Mucosa of descending colon (tissue), 3 donors: Measurements from ENCODE around the gene OPCML. TPM values are rescaled to one million over a fixed set of nuclear protein-coding genes. Genes with fewer than 3 reads are reported as not detected.

Experiments used
- ATAC-seq: fragments of 200-7000 bp; cut with Tn5 transposase; one replicate; pipeline ENCODE4 v1.9.1; 2020; ENCODE audit warnings: mild to moderate bottlenecking, moderate library complexity
- DNase-seq, 3 donors: peaks; one replicate each; pipeline ENCODE4 v3.0.0-alpha.2; 2020
- H3K36me3 ChIP-seq: fragments of 200-600 bp; one replicate; pipeline ENCODE4 v1.8.0; 2021; ENCODE audit warnings: low read depth, mild to moderate bottlenecking
- H3K4me1 ChIP-seq: fragments of 200-600 bp; one replicate; pipeline ENCODE4 v1.8.0; 2021; ENCODE audit warnings: low read depth, mild to moderate bottlenecking
- H3K4me3 ChIP-seq: fragments of 200-600 bp; one replicate; pipeline ENCODE4 v1.8.0; 2021; ENCODE audit warnings: mild to moderate bottlenecking
- H3K9me3 ChIP-seq: fragments of 200-600 bp; one replicate; pipeline ENCODE4 v1.8.0; 2021; ENCODE audit warnings: mild to moderate bottlenecking
- intact Hi-C, 2 donors: fragments of 100-400 bp; cut with DNase I in 1 of 2; cut with micrococcal nuclease in 1 of 2; formaldehyde crosslinking; loops; one replicate each; pipeline versions ENCODE4 v1.11.0 to v1.11.1; 2022; cut with DNase I, micrococcal nuclease
- total RNA-seq, 3 donors: library from RNA; stranded (reverse); fragmentation: NEBNext Ultra II Directional in 2 of 3; extraction: Animal tissue kit (Norgen Biotek cat#: 25700) in 2 of 3; gene quantifications; one replicate each; pipeline versions ENCODE4 v1.2.1 to v1.2.4, GENCODE V29; 2021 to 2023
- TF ChIP-seq, protein P1 (sequence below): fragments of 200-600 bp; IDR thresholded peaks from one replicate; pipeline ENCODE4 v1.8.0; 2022; ENCODE audit warnings: antibody characterized with exemption, mild to moderate bottlenecking
- donor health status: DM: no; HTN: no; CAD: no; lungs with moderate emphysema.
- donor health status: DM: no; HTN: no; CAD: no.
- donor health status: DM: no; HTN: yes; CAD: no.

Gene OPCML
- total RNA-seq, 3 donors from 2014 or later: 0.10 to 0.47 TPM; not detected in 1

GRCh38 chr11:132576706-132577105 is 955.6 kb downstream of the OPCML start:
- Histone ChIP-seq H3K36me3 (no peaks in the 10 kb centered on the region), H3K4me1 (no peaks in the 10 kb centered on the region), H3K4me3 (no peak overlapping the region), H3K9me3 (peaks cover 18% of the 10 kb centered on the region)
- TF ChIP-seq, protein P1, sequence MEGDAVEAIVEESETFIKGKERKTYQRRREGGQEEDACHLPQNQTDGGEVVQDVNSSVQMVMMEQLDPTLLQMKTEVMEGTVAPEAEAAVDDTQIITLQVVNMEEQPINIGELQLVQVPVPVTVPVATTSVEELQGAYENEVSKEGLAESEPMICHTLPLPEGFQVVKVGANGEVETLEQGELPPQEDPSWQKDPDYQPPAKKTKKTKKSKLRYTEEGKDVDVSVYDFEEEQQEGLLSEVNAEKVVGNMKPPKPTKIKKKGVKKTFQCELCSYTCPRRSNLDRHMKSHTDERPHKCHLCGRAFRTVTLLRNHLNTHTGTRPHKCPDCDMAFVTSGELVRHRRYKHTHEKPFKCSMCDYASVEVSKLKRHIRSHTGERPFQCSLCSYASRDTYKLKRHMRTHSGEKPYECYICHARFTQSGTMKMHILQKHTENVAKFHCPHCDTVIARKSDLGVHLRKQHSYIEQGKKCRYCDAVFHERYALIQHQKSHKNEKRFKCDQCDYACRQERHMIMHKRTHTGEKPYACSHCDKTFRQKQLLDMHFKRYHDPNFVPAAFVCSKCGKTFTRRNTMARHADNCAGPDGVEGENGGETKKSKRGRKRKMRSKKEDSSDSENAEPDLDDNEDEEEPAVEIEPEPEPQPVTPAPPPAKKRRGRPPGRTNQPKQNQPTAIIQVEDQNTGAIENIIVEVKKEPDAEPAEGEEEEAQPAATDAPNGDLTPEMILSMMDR: no peak
- ATAC-seq: no peak
- intact Hi-C loops: no loop called here
- DNase-seq: no peak

DNA sequence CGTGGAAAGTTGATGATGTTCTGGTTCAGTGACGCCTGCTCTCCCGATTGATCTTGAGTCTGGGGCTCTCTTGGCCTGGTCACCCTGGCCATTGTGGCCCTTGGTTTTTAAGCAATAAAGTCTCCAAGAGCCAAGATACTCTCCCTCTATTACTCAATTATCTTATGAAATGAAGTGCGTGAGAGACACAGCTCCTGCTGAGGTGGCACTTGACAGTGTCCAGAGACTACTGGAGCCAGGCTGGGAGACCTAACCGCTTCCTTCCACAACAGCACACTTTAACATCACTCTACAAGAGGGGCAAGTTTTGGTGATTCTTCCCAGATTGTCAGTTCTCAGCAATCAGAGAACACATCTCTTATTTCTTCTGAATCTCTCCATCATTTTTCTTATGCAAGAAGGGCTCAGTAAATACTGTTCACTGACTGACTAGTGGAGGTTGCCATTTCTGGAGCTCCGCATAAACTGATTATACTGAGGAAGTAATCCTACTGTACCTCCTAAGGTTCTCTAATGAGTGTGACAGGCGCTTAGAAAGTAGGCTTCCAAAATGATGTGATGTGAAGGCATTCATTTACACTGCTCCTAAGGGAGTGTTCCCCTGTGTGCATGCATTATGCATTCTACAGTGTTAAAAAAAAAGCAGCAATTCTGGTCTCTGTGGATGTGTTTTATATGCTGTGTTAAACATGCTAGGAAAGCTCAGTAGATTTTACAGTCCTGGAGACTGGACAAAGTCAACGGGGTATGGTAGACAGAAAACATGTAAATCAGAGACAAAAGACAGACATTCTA is 968.0 kb downstream of the OPCML start:
- TF ChIP-seq, protein P1: no peak
- H3K4me1 ChIP-seq: no peaks in the 10 kb centered on the region
- no peak overlapping the region for H3K4me3 ChIP-seq
- H3K9me3 ChIP-seq: peaks cover 39% of the 10 kb centered on the region
- no peaks in the 10 kb centered on the region for H3K36me3 ChIP-seq
- DNase-seq (no peak), ATAC-seq (no peak)
- intact Hi-C loops: no loop called here

DNA sequence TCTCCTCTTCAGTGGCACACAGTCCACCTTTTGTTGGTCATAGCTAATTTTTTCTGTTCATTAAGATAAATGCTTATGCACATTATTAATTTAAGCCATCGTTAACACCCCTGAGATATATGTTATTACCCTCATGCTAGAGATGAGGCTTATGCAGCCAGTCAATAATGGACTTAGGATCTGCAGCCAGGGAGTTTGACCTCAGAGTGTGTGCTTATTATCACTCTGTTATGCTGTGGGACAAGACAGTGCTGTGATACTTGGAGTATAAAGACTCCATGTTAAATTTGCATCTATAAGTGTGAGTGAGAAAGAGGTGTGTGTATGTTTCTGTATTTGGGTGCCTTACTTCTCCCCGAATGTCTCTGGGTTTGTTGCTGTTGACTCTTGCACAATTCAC is 969.3 kb downstream of the OPCML start:
- Histone ChIP-seq H3K36me3 (no peaks in the 10 kb centered on the region), H3K9me3 (peaks cover 29% of the 10 kb centered on the region), H3K4me3 (no peak overlapping the region), H3K4me1 (no peaks in the 10 kb centered on the region)
- intact Hi-C loops: no loop called here
- DNase-seq (no peak), ATAC-seq (no peak)
- TF ChIP-seq, protein P1: no peak

DNA sequence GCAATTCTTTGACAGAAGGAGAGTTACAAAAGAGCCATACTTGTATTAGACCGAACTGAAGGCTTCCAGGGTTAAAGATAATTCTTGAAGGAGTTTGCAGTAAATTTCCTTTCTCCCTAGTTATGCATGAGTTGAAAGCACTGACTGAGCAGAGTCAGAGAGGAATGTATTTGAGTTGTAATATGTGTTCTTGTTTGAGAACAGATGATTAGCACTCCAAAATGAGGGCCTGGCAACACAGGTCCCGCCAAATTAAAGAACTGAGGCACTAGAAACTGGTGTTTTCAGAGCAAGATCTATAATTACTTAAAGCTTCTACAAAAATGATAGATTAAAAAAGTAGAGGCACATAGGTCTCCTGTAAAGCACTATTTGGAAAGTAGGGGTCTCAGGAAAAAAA is 970.4 kb downstream of the OPCML start:
- H3K4me1 ChIP-seq: no peaks in the 10 kb centered on the region
- intact Hi-C loops: no loop called here
- TF ChIP-seq, protein P1: no peak
- no peaks in the 10 kb centered on the region for H3K36me3 ChIP-seq
- DNase-seq (no peak), ATAC-seq (no peak)
- peaks cover 32% of the 10 kb centered on the region for H3K9me3 ChIP-seq
- no peak overlapping the region for H3K4me3 ChIP-seq

DNA sequence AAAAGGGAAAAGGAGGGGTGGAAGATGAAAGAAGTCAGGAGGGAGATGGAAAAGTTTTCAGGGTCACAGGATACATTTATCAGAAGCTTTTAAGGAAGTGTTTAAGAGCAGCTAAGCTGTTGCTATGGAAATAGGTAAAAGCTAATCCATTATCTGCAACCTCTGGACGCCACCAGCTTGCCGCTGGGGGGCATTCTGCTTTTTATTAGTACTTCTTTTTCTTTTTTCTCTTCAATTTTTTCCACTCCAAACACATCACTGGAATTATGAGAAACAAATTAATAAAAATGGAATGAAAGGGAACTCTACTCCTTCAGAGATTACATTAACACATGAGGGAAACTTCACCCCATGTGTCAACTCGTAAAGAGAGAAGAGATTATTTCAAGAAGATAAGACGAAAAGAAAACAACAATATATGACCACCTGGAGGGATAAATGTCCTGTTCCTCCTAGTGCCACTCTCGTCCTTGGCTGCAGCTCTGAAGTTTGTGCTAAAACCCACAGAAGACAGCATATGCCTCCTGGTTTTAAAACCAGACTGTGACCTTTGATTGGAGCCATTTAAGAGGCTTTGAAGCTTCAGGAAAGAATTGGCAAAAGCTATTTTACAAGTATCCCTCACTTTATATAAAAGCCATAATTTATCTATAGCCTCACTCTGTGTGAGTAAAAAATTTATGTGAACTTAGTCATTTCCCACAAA is 972.8 kb downstream of the OPCML start:
- Histone ChIP-seq H3K4me1 (no peaks in the 10 kb centered on the region), H3K36me3 (no peaks in the 10 kb centered on the region), H3K4me3 (no peak overlapping the region), H3K9me3 (peaks cover 24% of the 10 kb centered on the region)
- TF ChIP-seq, protein P1: no peak
- DNase-seq (no peak), ATAC-seq (no peak)
- intact Hi-C loops: no loop called here
